Spleen (tissue), 11 donors: ENCODE measurements around the gene PARP11. TPM values are rescaled to one million over a fixed set of nuclear protein-coding genes. Genes with fewer than 3 reads are reported as not detected.

Source experiments
- DNase-seq: peaks from one replicate; pipeline ENCODE4 v3.0.0-alpha.2; 2020
- H3K27ac ChIP-seq, 8 donors: fragments of 200-600 bp; sonication (generic) in 7 of 8; 1 replicate in 4 of 8; 2 replicates in 4 of 8; pipeline versions ENCODE4 v1.5.0 to v1.8.0; 2016 to 2021; ENCODE audit warnings: inconsistent platforms in 4 of 8, mild to moderate bottlenecking in 4 of 8, moderate library complexity in 1 of 8
- H3K27me3 ChIP-seq, 7 donors: fragments of 200-600 bp; sonication (generic) in 6 of 7; replicated peaks in 1 of 7; 1 replicate in 4 of 7; 2 replicates in 3 of 7; pipeline versions ENCODE4 v1.5.0 to v1.8.0; 2016 to 2021; ENCODE audit warnings: inconsistent platforms in 3 of 7, mild to moderate bottlenecking in 1 of 7
- H3K36me3 ChIP-seq, 6 donors: fragments of 200-600 bp; sonication (generic) in 5 of 6; 1 replicate in 4 of 6; 2 replicates in 2 of 6; pipeline versions ENCODE4 v1.5.0 to v1.8.0; 2016 to 2021; ENCODE audit warnings: inconsistent platforms in 2 of 6
- H3K4me1 ChIP-seq, 6 donors: fragments of 200-600 bp; sonication (generic) in 5 of 6; 1 replicate in 3 of 6; 2 replicates in 3 of 6; pipeline versions ENCODE4 v1.5.0 to v1.8.0; 2016 to 2021; ENCODE audit warnings: inconsistent platforms in 3 of 6
- H3K4me3 ChIP-seq, 8 donors: fragments of 200-600 bp; sonication (generic) in 7 of 8; 1 replicate in 4 of 8; 2 replicates in 4 of 8; pipeline versions ENCODE4 v1.5.0 to v1.8.0; 2016 to 2021; ENCODE audit warnings: inconsistent platforms in 4 of 8, mild to moderate bottlenecking in 4 of 8, moderate library complexity in 2 of 8
- H3K9me3 ChIP-seq, 8 donors: fragments of 200-600 bp; sonication (generic) in 7 of 8; 1 replicate in 4 of 8; 2 replicates in 4 of 8; pipeline versions ENCODE4 v1.5.0 to v1.8.0; 2016 to 2021; ENCODE audit warnings: inconsistent platforms in 4 of 8
- POLR2A ChIP-seq, 3 donors: fragments of 450-650 bp; IDR thresholded peaks; one replicate each; pipeline ENCODE4 v1.5.1; 2017; ENCODE audit warnings: antibody characterized with exemption in 3 of 3, mild to moderate bottlenecking in 1 of 3
- POLR2AphosphoS5 ChIP-seq, 3 donors: sonication (generic); formaldehyde crosslinking; IDR thresholded peaks; one replicate each; pipeline ENCODE4 v1.5.1; 2017; ENCODE audit warnings: antibody characterized with exemption in 3 of 3
- WGBS, 5 donors: extraction: QIAGEN DNeasy Blood & Tissue Kit in 3 of 5; methylation state at CpG; one replicate each; pipeline versions ENCODE4 v1.1.5 to v1.1.7; 2013 to 2018; 5-methylcytosine and 5-hydroxymethylcytosine counted together
- intact Hi-C: fragments of 100-400 bp; cut with DNase I; formaldehyde crosslinking; loops from one replicate; pipeline ENCODE4 v1.15.0; 2023; ENCODE audit warnings: low total_unique reads
- polyA plus RNA-seq, 3 donors: library from polyadenylated mRNA; stranded (reverse); fragments of 200-250 nt; gene quantifications; one replicate each; pipeline ENCODE4 v1.2.1, GENCODE V29; 2013
- total RNA-seq, 7 donors: library from RNA; depleted of rRNA in 3 of 7; stranded (reverse); fragments of >200 nt in 3 of 7; fragmentation: NEBNext Ultra II Directional in 4 of 7; extraction: Animal tissue kit (Norgen Biotek cat#: 25700) in 4 of 7; gene quantifications; one replicate each; pipeline versions ENCODE4 v1.1.0 to v1.2.1, GENCODE V29; 2016 to 2021
- TF ChIP-seq, protein P1 (sequence below), 11 experiments: fragments of 200-600 bp in 7 of 11; fragments of 450-650 bp in 4 of 11; sonication (generic) in 4 of 11; IDR thresholded peaks in 8 of 11; conservative IDR thresholded peaks in 3 of 11; 1 replicate in 7 of 11; 2 replicates in 4 of 11; pipeline versions ENCODE4 v1.4.0 to v1.8.0; 2016 to 2021; ENCODE audit warnings: antibody characterized with exemption in 11 of 11, inconsistent platforms in 4 of 11, mild to moderate bottlenecking in 1 of 11
- donor health status: healthy with polysubstance abuse.
- donor health status: DM: no; HTN: no; CAD: no; lungs with moderate emphysema.
- donor health status: DM: no; HTN: no; CAD: no.
- donor health status: Bipolar disorder and iron deficiency.
- donor health status: healthy.
- donor health status: DM: no; HTN: no; CAD: no.
- donor health status: DM: yes; HTN: yes; CAD: no.

The PARP11 gene
- total and polyA plus RNA-seq, 10 donors: 3.7 to 25.2 (median 17.8) TPM

DNA sequence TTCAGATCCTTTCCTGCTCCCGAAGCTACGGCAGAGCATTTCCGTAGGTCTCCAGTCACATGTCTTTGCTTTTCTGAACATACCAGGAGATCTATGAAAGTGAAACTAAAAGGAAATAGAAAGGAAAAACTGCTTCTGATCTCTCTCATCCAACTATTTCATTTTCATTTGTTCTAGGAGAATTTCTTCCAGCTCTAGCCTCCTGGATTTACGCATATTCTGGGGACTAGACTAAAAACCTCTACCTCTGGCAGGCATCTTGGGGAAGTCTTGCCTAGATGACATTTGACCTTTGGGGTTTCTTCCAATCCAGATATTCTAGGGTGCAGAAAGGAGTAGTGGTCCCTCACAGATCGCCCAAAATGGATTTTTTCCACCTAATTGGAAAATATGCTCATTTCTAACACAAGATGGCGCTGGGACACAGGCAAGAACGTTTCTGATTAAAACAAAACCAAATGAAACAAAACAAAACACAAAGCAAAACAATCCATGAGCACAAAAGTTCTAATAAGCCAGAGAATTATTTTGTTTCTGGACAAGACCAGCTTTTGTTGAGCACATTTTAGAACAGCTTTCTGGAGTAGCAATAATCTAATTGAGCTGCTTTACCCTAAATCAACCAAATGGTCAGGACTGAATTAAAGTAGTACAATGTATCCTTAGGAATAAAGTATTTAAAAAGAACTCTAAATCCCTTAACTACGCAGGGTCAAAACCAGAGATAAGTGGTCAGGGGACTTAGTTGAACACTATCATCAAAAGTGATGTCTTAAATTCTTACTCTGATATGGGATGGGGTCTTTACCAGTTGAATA is 12.3 kb upstream of the PARP11 start:
- no peaks in the 10 kb centered on the region for H3K36me3 ChIP-seq
- TF ChIP-seq POLR2AphosphoS5 (IDR thresholded peaks at IDR 0.05) (no peak), POLR2A (IDR thresholded peaks at IDR 0.05) (no peak)
- TF ChIP-seq, protein P1, sequence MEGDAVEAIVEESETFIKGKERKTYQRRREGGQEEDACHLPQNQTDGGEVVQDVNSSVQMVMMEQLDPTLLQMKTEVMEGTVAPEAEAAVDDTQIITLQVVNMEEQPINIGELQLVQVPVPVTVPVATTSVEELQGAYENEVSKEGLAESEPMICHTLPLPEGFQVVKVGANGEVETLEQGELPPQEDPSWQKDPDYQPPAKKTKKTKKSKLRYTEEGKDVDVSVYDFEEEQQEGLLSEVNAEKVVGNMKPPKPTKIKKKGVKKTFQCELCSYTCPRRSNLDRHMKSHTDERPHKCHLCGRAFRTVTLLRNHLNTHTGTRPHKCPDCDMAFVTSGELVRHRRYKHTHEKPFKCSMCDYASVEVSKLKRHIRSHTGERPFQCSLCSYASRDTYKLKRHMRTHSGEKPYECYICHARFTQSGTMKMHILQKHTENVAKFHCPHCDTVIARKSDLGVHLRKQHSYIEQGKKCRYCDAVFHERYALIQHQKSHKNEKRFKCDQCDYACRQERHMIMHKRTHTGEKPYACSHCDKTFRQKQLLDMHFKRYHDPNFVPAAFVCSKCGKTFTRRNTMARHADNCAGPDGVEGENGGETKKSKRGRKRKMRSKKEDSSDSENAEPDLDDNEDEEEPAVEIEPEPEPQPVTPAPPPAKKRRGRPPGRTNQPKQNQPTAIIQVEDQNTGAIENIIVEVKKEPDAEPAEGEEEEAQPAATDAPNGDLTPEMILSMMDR (IDR thresholded peaks at IDR 0.05 in 8 of 11, conservative IDR thresholded peaks at IDR 0.05 in 3 of 11): peak; percentile 45 to 90 (median 74)
- intact Hi-C loops: loop anchor here (5.0 to 10.0 kb wide), 2 partner anchors 149 to 392 kb away; no protein-coding TSS in a partner anchor
- H3K9me3 ChIP-seq: no peaks in the 10 kb centered on the region
- peaks cover 0 to 16% (median 10%) of the 10 kb centered on the region in 6 donors for H3K4me1 ChIP-seq
- H3K27me3 ChIP-seq: peaks cover 0 to 9% (median 0%) of the 10 kb centered on the region in 7 donors
- 31 to 45% (median 43%) methylated on average over 8 of the region's 8 CpGs for WGBS, 5 donors
- no peak for DNase-seq
- peak overlapping the region; percentile 23 to 82 (median 63) for H3K27ac ChIP-seq
- H3K4me3 ChIP-seq: peak overlapping the region in 6 of 8 donors; percentile 19 to 56 (median 28)

DNA sequence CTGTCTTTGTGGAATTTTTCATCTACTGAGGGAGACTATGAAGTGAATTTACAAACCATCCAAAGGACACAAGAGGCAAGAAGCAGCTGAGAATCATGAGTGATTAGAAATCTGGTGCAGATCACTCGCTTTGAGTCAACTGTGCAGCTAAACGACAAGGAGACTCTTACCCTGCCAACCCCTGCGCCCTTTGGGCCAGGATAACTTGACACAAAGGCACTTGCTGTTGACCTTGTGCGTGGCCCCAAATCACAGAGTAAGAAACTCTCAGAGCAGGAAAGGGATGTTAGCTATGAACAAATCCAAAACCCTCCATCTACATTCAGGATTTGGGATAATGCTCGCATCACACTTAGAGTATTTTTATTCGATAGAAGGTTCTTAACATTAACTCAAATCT is 11.5 kb upstream of the PARP11 start:
- intact Hi-C loops: loop anchor here (5.0 to 10.0 kb wide), 2 partner anchors 150 to 393 kb away; no protein-coding TSS in a partner anchor
- H3K27me3 ChIP-seq: peaks cover 0 to 9% (median 0%) of the 10 kb centered on the region in 7 donors

DNA sequence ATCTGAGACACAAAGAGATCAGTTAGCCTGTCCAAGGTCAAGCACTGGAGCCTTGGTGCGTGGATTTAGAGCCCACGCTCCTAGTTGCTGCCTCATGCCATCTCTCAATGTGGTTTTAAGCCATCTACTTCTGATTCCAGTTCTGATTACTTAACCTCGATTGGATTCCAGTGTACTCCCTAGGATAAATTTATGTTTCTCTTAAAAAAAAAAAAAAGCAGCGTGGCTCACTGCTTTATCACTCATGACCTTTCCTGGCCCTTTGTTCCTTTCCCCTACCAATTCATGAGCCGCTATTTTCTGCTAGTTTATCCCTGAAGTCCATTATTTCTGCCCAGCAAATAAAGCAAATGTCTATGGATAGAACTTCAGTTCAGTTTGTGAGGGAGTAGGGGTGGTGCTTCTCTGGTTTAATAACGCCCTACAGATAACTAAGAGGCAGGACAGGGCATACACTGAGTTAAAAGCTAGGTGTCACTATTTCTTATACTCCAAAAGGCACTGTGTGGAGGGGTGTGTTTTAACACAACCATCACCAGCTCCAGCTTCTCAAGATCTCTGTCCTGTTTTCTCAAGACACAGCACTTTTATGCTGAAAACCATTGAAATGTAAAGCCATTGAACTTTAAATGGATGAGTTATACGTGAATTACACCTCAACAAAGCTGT is 9.8 kb upstream of the PARP11 start:
- no peak overlapping the region for H3K27ac ChIP-seq
- TF ChIP-seq, protein P1 (IDR thresholded peaks at IDR 0.05 in 8 of 11, conservative IDR thresholded peaks at IDR 0.05 in 3 of 11): peak in 3 of 11 experiments; percentile 9 to 46 (median 44)
- no peak for TF ChIP-seq POLR2AphosphoS5 (IDR thresholded peaks at IDR 0.05)
- TF ChIP-seq POLR2A (IDR thresholded peaks at IDR 0.05): no peak
- intact Hi-C loops: loop anchor here (10.0 kb wide), 1 partner anchor 152 kb away; no protein-coding TSS in a partner anchor
- WGBS, 5 donors: 39 to 61% (median 44%) methylated on average over 7 of the region's 7 CpGs
- peaks cover 0 to 16% (median 10%) of the 10 kb centered on the region in 6 donors for H3K4me1 ChIP-seq
- H3K4me3 ChIP-seq: no peak overlapping the region
- H3K36me3 ChIP-seq: no peaks in the 10 kb centered on the region
- no peak for DNase-seq
- H3K27me3 ChIP-seq: peaks cover 0 to 9% (median 0%) of the 10 kb centered on the region in 7 donors
- no peaks in the 10 kb centered on the region for H3K9me3 ChIP-seq

More for the DNA sequence above, 11.5 kb upstream of the PARP11 start:
- DNase-seq: no peak
- H3K4me3 ChIP-seq: peak overlapping the region in 3 of 8 donors; percentile 32 to 56 (median 40)
- peak overlapping the region in 7 of 8 donors; percentile 56 to 82 (median 64) for H3K27ac ChIP-seq
- 59 to 82% (median 80%) methylated on average over 6 of the region's 6 CpGs for WGBS, 5 donors
- H3K36me3 ChIP-seq: no peaks in the 10 kb centered on the region
- H3K4me1 ChIP-seq: peaks cover 0 to 16% (median 10%) of the 10 kb centered on the region in 6 donors
- TF ChIP-seq, protein P1 (IDR thresholded peaks at IDR 0.05 in 8 of 11, conservative IDR thresholded peaks at IDR 0.05 in 3 of 11): no peak
- TF ChIP-seq POLR2A (IDR thresholded peaks at IDR 0.05) (no peak), POLR2AphosphoS5 (IDR thresholded peaks at IDR 0.05) (no peak)
- H3K9me3 ChIP-seq: no peaks in the 10 kb centered on the region
